Rectal smooth muscle tissue (tissue), 1 donor: ENCODE results near the gene CCDC174.

Experiments used
- H3K27ac ChIP-seq: one replicate; pipeline ENCODE4 v1.7.0; 2013; ENCODE audit warnings: low read depth, low read length, inconsistent platforms
- H3K27me3 ChIP-seq: one replicate; pipeline ENCODE4 v1.7.0; 2013; ENCODE audit warnings: low read length; ENCODE audit not compliant: control insufficient read depth, insufficient read depth
- H3K36me3 ChIP-seq: one replicate; pipeline ENCODE4 v1.7.0; 2013; ENCODE audit warnings: low read length; ENCODE audit not compliant: control insufficient read depth, insufficient read depth
- H3K4me1 ChIP-seq: one replicate; pipeline ENCODE4 v1.7.0; 2013; ENCODE audit warnings: low read length; ENCODE audit not compliant: control insufficient read depth, insufficient read depth
- H3K4me3 ChIP-seq: one replicate; pipeline ENCODE4 v1.7.0; 2013; ENCODE audit warnings: low read length
- H3K9ac ChIP-seq: one replicate; pipeline ENCODE4 v1.7.0; 2013; ENCODE audit warnings: low read length

CCDC174 gene

DNA sequence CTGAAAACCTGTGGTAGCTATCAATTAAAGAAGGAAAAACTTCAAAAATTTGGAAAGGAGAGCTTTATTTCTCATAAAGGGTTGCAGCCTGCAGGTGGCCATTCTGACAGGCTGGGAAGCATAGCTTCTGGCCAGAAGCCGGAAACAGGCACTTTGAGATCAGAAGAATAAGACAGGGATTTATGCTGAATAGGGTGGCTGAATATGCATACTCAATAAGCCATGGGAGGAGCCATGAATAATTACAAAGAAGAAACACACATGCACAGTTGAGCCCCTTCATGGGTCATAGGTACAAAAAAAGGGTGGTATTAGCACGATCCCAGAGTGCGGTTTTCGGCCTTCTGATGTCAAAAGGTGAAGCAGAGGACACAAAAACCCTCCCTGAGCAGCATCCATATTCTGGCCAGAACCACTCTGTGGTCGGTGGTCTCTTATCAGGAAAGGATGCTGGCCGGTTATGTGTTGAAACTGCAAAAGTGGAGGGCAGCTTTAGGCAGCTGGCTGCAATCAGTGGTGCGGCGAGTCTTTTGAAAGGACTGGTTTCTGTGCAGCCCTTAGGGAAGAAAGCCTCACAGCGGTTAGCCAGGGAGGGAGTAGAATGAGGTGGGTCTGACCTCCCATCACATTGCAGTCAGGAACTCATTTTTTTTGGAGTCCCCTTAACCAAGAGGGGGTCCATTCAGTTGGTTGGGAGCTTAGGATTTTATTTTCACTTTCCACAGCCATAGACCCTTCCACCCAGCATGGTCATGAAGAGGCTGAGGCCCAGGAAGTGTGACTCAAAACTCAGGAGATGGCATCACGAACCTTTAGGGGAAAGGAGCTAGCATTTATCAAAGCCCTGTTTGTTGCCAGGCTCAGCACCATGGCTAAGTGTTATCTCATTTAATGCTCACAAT, 34.7 kb upstream of the CCDC174 start:
- no peaks in the 10 kb centered on the region for H3K36me3 ChIP-seq
- H3K4me1 ChIP-seq: no peaks in the 10 kb centered on the region
- H3K4me3 ChIP-seq: no peak overlapping the region
- H3K27ac ChIP-seq: no peak overlapping the region
- H3K27me3 ChIP-seq: peaks cover 4% of the 10 kb centered on the region
- H3K9ac ChIP-seq: no peak overlapping the region

DNA sequence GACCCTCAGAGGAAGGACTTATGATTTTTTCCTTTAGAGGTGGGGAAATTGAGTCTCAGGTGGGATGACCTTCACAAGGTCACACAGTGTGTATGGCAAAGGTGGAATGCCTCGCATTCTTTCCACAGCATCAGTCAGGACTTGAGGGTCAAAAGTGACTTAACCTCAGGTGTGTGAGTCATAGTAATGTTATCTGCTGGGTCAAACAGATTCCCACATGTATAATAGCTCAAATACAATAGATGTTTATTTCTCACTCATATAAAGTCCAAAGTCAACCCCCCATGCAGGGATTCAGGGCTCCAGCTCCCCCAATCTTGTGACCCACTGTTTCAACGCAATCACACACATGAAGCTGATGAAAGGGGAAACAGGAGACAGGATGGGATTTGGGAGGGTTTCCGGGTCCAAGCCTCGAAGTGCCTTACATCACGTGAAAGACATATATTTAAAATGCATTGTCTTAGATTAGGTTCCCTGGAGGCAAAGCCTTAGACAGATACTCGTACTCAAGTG, 34.0 kb upstream of the CCDC174 start:
- H3K4me3 ChIP-seq: no peak overlapping the region
- H3K27me3 ChIP-seq: peaks cover 4% of the 10 kb centered on the region
- no peaks in the 10 kb centered on the region for H3K4me1 ChIP-seq
- no peak overlapping the region for H3K27ac ChIP-seq
- H3K9ac ChIP-seq: no peak overlapping the region
- no peaks in the 10 kb centered on the region for H3K36me3 ChIP-seq

DNA sequence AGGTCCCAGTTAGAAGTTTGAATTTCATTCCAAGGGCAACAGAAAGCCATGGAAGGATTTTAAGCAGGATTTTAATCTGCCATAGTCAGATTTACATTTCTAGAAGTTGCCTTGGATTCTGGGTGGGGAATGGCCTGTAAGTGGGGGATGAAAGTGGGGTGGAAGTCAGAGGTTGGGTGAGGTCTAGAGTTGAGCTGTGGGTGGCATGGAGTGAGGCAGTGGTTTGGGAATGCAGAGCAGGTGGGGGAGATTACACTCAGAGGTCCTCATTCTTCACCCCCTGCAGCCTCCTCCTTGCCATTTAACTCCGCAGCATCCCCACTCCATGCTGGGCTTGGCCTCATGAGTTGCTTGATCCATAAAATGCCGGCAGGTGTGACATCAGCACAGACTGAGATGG, 32.0 kb upstream of the CCDC174 start:
- Histone ChIP-seq H3K27ac (no peak overlapping the region), H3K27me3 (no peaks in the 10 kb centered on the region), H3K36me3 (no peaks in the 10 kb centered on the region), H3K9ac (no peak overlapping the region), H3K4me3 (no peak overlapping the region), H3K4me1 (no peaks in the 10 kb centered on the region)

- Histone ChIP-seq H3K27me3 (no peaks in the 10 kb centered on the region), H3K9ac (no peak overlapping the region), H3K4me3 (no peak overlapping the region), H3K27ac (no peak overlapping the region), H3K36me3 (no peaks in the 10 kb centered on the region), H3K4me1 (no peaks in the 10 kb centered on the region)
These were observed 31.1 kb upstream of the CCDC174 start for GRCh38 chr3:14620512-14620911.

DNA sequence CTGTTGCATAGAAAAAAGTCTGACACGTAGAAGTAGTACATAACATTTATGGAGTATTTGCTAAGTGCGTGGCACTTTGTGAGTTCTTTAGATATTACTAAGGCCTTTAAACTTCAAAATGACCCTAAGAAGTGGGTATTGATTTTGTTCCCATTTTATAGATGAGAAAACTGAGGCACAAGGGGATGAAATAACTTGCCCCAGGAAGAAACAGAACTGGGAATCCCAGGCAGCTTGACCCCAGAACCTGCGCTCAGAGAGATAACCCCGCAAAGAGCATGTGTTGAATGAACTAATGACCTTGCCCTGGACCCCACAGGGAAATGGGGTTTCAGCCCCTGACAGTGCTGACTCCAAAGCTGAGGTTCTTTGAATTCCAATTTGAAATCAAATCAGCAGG, 30.5 kb upstream of the CCDC174 start:
- H3K27me3 ChIP-seq: no peaks in the 10 kb centered on the region
- H3K27ac ChIP-seq: no peak overlapping the region
- H3K9ac ChIP-seq: no peak overlapping the region
- no peaks in the 10 kb centered on the region for H3K4me1 ChIP-seq
- H3K36me3 ChIP-seq: no peaks in the 10 kb centered on the region
- no peak overlapping the region for H3K4me3 ChIP-seq

DNA sequence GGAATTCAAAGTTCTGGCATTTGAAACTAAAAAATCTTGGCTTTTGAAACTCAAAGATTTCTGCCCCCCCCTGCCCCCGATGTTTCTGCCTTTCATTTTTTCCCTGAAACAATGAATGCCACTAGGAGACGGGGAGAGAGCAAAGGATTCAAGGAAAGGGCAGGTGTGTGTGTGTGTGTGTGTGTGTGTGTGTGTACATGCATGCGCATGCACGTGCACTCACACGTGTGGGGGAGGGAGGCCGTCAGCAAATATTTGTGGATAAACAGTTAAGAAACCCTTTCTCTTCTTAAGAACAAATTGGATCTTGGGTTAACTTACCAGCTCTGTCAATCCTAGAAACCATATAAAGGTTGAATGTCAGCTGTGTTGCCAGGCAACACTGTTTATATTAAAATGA, 29.2 kb upstream of the CCDC174 start:
- Histone ChIP-seq H3K36me3 (no peaks in the 10 kb centered on the region), H3K27ac (no peak overlapping the region), H3K9ac (no peak overlapping the region), H3K4me3 (no peak overlapping the region), H3K27me3 (no peaks in the 10 kb centered on the region), H3K4me1 (no peaks in the 10 kb centered on the region)

DNA sequence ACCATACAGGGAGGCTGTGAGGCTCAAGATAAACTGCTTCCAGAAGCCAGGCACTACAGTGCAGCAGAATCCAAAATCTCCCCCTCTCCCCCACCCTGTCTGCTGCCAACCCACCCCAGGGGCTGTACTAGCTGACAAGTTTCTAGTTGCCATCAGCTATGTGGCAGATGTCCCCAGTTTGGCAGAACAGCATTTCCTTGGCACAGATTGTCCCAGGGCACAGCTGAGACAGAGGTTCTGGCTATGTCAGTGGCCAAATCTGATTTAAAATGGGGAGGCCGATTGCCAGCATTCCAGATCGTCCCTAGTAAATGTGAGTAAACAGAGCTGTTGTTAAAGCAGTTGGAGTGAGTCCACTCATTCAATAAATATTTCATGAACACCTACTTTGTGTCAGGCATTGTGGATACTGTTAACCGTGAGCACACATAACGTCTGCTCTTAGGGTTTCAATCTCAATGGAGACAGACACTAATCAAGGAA, 28.0 kb upstream of the CCDC174 start:
- H3K4me3 ChIP-seq: no peak overlapping the region
- no peaks in the 10 kb centered on the region for H3K4me1 ChIP-seq
- no peaks in the 10 kb centered on the region for H3K36me3 ChIP-seq
- H3K9ac ChIP-seq: no peak overlapping the region
- H3K27me3 ChIP-seq: no peaks in the 10 kb centered on the region
- H3K27ac ChIP-seq: no peak overlapping the region

- H3K4me1 ChIP-seq: no peaks in the 10 kb centered on the region
- no peak overlapping the region for H3K27ac ChIP-seq
- no peaks in the 10 kb centered on the region for H3K36me3 ChIP-seq
- H3K4me3 ChIP-seq: no peak overlapping the region
- H3K9ac ChIP-seq: no peak overlapping the region
- no peaks in the 10 kb centered on the region for H3K27me3 ChIP-seq
These were observed 27.1 kb upstream of the CCDC174 start for GRCh38 chr3:14624498-14624897.

GRCh38 chr3:14625443-14625842, 26.1 kb upstream of the CCDC174 start:
- no peak overlapping the region for H3K27ac ChIP-seq

GRCh38 chr3:14627815-14628214, 23.7 kb upstream of the CCDC174 start:
- H3K4me3 ChIP-seq: no peak overlapping the region

More at GRCh38 chr3:14625443-14625842, 26.1 kb upstream of the CCDC174 start:
- Histone ChIP-seq H3K9ac (no peak overlapping the region), H3K36me3 (no peaks in the 10 kb centered on the region), H3K4me1 (no peaks in the 10 kb centered on the region), H3K27me3 (no peaks in the 10 kb centered on the region), H3K4me3 (no peak overlapping the region)

DNA sequence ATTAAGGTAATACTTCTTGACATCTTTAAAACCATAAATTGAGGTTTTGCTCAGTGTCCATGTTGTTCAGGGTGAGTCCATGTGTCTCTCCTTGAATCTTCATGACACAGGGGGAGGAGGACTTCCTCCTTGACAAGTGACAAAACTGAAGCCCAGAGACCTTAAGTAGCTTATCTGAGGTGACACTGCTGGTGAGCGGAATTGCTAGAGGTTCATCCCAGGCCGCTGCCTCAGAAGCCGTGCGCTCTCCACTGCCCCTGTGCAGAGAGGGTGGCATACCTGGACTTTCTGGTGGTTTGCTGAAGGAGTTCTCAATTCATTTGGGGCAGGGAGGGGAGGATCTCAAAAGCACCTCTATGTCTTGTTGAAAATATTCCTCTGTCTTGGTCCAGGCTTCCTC, 23.2 kb upstream of the CCDC174 start:
- H3K4me3 ChIP-seq: no peak overlapping the region
- no peaks in the 10 kb centered on the region for H3K36me3 ChIP-seq
- no peak overlapping the region for H3K27ac ChIP-seq

More at GRCh38 chr3:14627815-14628214, 23.7 kb upstream of the CCDC174 start:
- Histone ChIP-seq H3K27me3 (peaks cover 2% of the 10 kb centered on the region), H3K9ac (no peak overlapping the region), H3K4me1 (no peaks in the 10 kb centered on the region), H3K27ac (no peak overlapping the region), H3K36me3 (no peaks in the 10 kb centered on the region)

GRCh38 chr3:14630404-14631100, 21.0 kb upstream of the CCDC174 start:
- Histone ChIP-seq H3K9ac (no peak overlapping the region), H3K27me3 (peaks cover 2% of the 10 kb centered on the region), H3K4me3 (no peak overlapping the region), H3K27ac (no peak overlapping the region), H3K36me3 (no peaks in the 10 kb centered on the region), H3K4me1 (no peaks in the 10 kb centered on the region)

More for the DNA sequence above, 23.2 kb upstream of the CCDC174 start:
- Histone ChIP-seq H3K4me1 (no peaks in the 10 kb centered on the region), H3K9ac (no peak overlapping the region), H3K27me3 (peaks cover 2% of the 10 kb centered on the region)
